ENCODE measurements around the gene OOSP1.
"Not testable (repeated sequence)": the region's sequence is repeated elsewhere in the genome, so short reads cannot be mapped to it uniquely, and the experiment has no call there.

OOSP1 gene

DNA sequence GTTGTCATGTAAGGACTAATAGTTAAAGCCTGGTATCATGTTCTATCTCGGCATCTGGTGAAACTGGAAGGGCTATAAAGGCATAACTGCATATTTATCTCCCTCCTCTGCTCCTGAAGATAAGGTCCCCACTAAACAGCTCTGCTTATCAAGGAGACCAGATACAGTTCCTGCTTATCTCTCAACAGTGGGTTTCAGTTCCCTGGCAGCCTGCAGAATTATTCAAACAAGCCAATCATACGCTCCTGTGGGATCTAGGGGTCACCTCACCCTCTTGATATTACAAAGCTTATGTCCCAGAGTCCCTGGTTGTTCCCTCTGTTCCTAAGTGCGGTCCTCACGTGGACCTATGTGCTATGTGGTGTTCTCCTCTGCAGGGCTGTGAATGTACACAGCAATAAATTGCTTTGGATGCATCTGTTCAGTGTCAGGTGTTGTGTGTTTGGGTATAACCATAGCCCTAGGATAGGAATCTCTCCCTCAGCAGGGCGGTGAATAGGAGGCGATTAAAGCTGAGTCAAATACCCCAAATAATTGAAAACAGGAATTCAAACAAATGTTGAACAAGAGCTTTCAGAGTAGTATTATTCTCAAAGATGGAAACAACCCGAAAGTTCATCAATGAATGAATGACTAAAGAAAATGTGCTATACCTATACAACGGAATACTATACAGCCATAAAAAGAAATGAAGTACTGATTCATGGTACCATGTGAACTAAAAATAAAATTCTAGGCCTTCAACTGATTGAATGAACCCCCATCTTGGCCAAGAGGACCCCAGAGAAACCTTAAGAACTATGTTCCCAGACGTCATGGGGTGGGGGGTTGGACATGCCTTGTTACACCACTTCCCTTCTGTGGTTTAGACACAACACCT is 22.5 kb downstream of the OOSP1 start:
- no peak for DNase-seq

DNA sequence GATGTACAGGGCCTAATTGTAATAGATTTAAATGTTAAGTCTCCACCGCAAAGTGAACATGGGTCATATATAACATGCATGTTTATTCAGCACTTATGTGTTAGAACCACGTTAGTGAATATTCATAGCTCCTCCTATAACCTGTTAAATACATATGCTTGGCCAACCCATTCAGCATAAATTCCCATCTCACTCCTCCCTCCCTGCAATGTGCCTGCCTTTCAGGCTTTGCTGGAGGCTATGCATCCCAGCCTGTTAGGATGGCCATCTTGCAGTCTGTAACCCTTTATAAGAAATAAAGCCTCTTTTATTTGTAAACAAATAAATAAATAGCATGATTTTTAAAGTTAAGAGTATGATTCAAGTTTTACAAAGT is 23.9 kb downstream of the OOSP1 start:
- DNase-seq, result no peak

DNA sequence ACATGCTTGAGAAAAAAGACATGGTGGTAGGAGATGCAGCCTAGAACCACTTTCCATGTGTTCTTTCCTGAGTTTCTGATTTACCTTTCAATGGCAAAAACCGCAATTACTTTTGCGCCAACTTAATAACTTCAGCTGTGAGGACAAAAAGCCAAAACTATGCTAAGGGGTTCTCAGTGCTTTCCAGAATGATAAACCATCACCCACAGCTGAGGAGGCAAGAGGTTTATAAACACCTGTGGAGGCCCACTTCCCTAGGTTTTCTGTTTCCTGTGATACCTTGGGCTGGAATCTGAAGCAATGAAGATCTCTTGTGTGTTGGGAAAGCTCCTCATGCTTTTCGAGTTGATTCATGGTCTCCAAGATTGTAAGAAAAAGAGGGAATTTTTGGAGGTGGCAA is 25.5 kb downstream of the OOSP1 start, which contains the start of gene OOSP4A:
TSS of gene OOSP4A (plus strand) at position 301 of the 400 bp plus-strand sequence. CDS start at position 301, 0 bp downstream.
- no peak for DNase-seq

GRCh38 chr11:59965424-59965823 is 27.2 kb downstream of the OOSP1 start:
- no peak for DNase-seq

- DNase-seq, result no peak
Measured at GRCh38 chr11:59966201-59966600, 28.0 kb downstream of the OOSP1 start.

DNA sequence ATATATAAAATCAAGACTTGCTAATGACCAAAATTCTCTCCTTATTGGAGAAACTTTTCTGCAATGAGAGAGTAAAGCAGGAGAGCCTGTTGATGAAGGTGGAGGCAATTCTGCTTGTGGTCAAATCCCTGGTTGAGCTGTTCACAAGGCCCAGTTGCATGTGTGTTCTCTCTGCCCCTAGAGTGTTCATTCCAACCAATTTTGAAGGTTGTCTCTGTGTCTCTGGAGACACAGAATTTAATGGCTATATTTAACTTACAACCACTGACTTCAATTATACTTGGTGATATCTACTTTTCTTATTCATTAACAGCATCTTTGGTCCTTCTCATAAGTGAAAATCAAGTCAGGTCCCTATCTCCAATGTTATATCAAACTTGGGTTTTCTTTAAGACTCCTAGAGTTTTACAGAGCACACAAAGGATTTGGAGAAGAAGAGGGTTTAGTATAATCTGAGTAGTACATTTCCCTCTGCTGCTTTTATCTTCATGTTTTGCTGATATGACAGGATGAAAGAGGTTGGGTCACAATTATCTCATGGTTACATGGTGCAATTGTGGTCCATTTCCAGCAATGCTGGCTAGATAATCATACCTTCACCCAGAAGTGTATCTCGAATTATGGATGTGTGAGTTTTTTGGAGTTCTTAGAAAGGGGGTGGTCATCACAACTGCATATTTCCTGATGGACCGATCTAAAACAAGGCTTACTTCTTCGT is 29.6 kb downstream of the OOSP1 start:
- no peak for DNase-seq

DNA sequence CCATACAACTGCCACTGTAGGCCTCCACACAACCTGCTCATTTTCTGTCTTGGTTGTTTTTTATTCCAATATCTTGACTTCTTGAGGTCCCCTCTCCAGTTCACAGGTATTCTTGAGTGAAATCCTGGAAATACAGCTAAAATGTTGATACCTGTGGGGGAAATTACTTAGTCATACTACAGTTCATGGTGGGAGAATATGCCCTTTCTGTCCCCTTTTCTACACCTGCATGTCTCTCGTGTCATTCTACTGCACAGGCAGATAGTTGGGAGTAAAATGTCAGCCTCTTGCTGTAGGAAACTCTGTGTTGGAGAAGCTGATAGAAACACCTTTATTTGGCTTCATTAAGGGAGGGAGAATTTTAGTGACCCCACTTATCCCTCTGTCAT is 30.2 kb downstream of the OOSP1 start:
- DNase-seq, result no peak

- DNase-seq, result no peak
Measured at GRCh38 chr11:59973097-59973496, 34.9 kb downstream of the OOSP1 start.

- DNase-seq, result no peak
Measured at GRCh38 chr11:59981106-59981770, 43.0 kb downstream of the OOSP1 start.

DNA sequence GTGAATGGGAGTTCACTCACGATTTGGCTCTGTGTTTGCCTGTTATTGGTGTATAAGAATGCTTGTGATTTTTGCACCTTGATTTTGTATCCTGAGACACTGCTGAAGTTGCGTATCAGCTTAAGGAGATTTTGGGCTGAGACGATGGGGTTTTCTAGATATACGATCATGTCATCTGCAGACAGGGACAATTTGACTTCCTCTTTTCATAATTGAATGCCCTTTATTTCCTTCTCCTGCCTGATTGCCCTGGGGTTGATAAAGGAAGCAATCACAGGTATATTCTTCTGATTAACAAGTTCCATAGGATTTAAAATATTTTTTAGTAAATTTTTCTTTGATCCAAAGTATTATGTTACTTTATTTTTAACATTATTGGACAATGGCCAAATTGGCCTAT is 43.8 kb downstream of the OOSP1 start:
- DNase-seq, result not testable (repeated sequence)

GRCh38 chr11:59983212-59983611 is 45.0 kb downstream of the OOSP1 start:
- no peak for DNase-seq

DNA sequence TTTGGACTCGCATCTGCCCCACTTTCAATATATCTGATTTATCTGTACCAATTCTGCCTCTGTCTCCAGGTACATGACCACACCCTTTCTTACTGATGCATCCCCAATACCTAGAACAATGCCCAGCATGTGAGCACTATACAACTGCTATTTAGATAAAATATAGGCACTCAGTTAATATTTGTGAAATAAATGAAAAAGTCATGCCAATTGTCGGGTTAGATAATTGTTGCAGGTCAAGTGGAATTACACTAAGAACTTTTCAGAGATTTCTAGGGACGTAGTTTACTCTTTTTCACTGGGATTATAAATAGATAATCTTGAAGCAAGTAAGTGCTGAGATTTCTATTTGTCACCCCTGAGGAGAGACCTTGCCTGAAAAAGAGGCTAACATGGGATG is 46.1 kb downstream of the OOSP1 start:
- DNase-seq, result no peak

GRCh38 chr11:59990421-59990820 is 52.2 kb downstream of the OOSP1 start:
- DNase-seq, result no peak

DNA sequence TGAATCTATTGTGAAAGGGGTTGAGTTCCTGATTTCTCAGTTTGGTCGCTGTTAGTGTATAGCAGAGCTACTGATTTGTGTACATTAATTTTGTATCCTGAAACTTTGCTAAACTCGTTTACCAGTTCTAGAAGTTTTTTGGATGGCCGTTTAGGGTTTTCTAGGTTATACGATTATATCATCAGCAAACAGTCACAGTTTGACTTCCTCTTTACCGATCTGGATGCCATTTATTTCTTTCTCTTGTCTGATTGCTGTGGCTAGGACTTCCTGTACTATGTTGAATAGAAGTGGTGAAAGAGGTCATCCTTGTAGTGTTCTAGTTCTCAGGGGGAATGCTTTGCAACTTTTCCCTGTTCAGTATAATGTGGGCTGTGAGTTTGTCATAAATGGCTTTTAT is 54.2 kb downstream of the OOSP1 start:
- no peak for DNase-seq

- DNase-seq, result no peak
Measured at GRCh38 chr11:59997800-59998199, 59.6 kb downstream of the OOSP1 start.

DNA sequence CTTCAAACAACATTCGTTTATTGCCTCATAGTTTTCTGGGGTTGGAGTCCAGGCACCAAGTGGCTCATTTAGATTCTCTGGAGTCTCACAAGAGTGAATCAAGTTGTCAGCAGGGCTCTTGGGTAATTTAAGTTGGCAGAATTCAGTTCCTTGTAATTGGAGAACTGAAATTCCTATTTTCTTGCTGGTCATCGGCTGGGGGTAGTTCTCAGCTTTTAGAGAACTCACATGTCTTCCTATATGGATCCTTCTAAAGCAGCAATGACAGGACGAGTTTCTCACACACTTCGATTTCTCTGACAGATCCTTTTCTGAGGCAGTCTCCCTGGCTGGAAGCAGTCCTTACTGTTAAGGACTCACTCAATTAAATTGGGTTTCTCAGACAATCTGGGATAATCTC is 61.5 kb downstream of the OOSP1 start:
- no peak for DNase-seq

- no peak for DNase-seq
Measured at GRCh38 chr11:60003729-60004128, 65.5 kb downstream of the OOSP1 start.

DNA sequence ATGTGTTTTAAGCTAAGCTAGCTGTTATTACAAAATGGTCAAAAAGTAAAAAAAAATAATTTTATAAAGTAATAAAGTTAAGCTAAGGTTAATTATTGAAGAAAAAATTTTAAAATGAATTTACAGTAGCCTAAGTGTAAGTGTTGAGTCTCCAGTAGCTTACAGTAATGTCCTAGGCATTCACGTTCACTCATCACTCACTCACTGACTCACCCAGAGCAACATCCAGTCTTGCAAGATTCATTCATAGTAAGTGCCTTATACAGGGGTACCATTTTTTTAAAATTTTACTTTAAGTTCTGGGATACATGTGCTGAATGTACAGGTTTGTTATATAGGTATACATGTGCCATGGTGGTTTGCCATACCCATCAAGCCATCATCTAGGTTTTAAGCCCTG is 67.1 kb downstream of the OOSP1 start:
- DNase-seq, result no peak

All from hypothalamus (tissue), 51 donors.